Hematopoietic multipotent progenitor cell treated with erythropoietin and hydrocortisone succinate and interleukin-3 and kit ligand, for 4 days (in vitro differentiated cells): ENCODE data around the gene ATP6V1G1.
A peak's percentile ranks its signal among the peaks of the same experiment; 100 is the strongest.
"Not testable (repeated sequence)": the region's sequence is repeated elsewhere in the genome, so short reads cannot be mapped to it uniquely, and the experiment has no call there.

Experiments
- DNase-seq: peaks from one replicate; pipeline ENCODE4 v3.0.0-alpha.2; 2015

The ATP6V1G1 gene

GRCh38 chr9:114580609-114581193 is 6.9 kb upstream of the ATP6V1G1 start:
- DNase-seq = no peak

GRCh38 chr9:114583371-114584155 is 4.0 kb upstream of the ATP6V1G1 start:
- DNase-seq = no peak

GRCh38 chr9:114588210-114588609 is 641 bp downstream of the ATP6V1G1 start:
- DNase-seq = peak; percentile 62

GRCh38 chr9:114588651-114589526 is 1.3 kb downstream of the ATP6V1G1 start:
- no peak for DNase-seq

GRCh38 chr9:114590328-114590727 is 2.8 kb downstream of the ATP6V1G1 start:
- no peak for DNase-seq

GRCh38 chr9:114591291-114591787 is 3.8 kb downstream of the ATP6V1G1 start:
- DNase-seq = no peak

- DNase-seq = no peak
Observed at GRCh38 chr9:114591849-114592248, 4.3 kb downstream of the ATP6V1G1 start.

- peak; percentile 87 for DNase-seq
Observed at GRCh38 chr9:114592356-114592755, 4.8 kb downstream of the ATP6V1G1 start.

- no peak for DNase-seq
Observed at GRCh38 chr9:114594136-114594535, 6.6 kb downstream of the ATP6V1G1 start.

- DNase-seq = not testable (repeated sequence)
Observed at GRCh38 chr9:114600502-114601248, 13.1 kb downstream of the ATP6V1G1 start.

GRCh38 chr9:114601787-114602186 is 14.2 kb downstream of the ATP6V1G1 start:
- not testable (repeated sequence) for DNase-seq

GRCh38 chr9:114602620-114603019 is 15.1 kb downstream of the ATP6V1G1 start:
- DNase-seq = no peak

- DNase-seq = no peak
Observed at GRCh38 chr9:114603248-114603647, 15.7 kb downstream of the ATP6V1G1 start.

GRCh38 chr9:114604989-114605388 is 17.4 kb downstream of the ATP6V1G1 start:
- no peak for DNase-seq

GRCh38 chr9:114606068-114606467 is 18.5 kb downstream of the ATP6V1G1 start:
- DNase-seq = no peak

GRCh38 chr9:114606597-114607207 is 19.1 kb downstream of the ATP6V1G1 start:
- DNase-seq = peak; percentile 92

GRCh38 chr9:114607671-114608524 is 20.3 kb downstream of the ATP6V1G1 start:
- no peak for DNase-seq

- DNase-seq = no peak
Observed at GRCh38 chr9:114608525-114608796, 20.9 kb downstream of the ATP6V1G1 start.

GRCh38 chr9:114611516-114612271 is 24.1 kb downstream of the ATP6V1G1 start:
- peak; percentile 78 for DNase-seq

GRCh38 chr9:114612272-114612923 is 24.8 kb downstream of the ATP6V1G1 start:
- DNase-seq = no peak
